Erythroblast (primary cell): Measurements from ENCODE around the gene ADAMTS19.

Experiments used
- GATA1 ChIP-seq: IDR thresholded peaks from 2 replicates; pipeline ENCODE4 v1.6.1; 2011; ENCODE audit warnings: low read depth, mild to moderate bottlenecking, control low read depth, low read length, moderate library complexity
- POLR2A ChIP-seq: IDR thresholded peaks from 2 replicates; pipeline ENCODE4 v1.6.1; 2011; ENCODE audit warnings: mild to moderate bottlenecking, low read length

DNA sequence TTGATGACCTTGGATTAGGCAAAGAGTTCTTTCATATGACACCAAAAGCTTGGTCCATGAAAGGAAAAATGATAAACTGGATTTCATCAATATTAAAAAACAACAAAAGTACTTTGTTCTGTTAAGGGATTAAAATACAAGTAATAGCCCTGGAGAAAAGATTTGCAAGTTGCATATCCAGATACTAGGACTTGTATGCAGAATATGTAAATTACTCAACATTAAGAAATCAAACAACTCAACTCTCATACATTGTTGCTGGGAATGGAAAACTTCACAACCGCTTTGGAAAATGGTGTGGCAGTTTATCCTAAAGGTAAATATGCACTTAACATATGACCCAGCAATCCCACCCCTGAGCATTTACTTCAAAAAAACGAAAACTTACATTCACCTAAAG, 112.0 kb downstream of the ADAMTS19 start:
- TF ChIP-seq POLR2A (no peak), GATA1 (no peak)
